ENCODE measurements around the gene ARID3A. TPM values are rescaled to one million over a fixed set of nuclear protein-coding genes. Genes with fewer than 3 reads are reported as not detected.

Gene ARID3A
- total and polyA plus RNA-seq, 2 donors (not counting 3 experiments of a cell fraction or from before 2014, with no cell fraction given): 5.4 to 13.2 TPM

DNA sequence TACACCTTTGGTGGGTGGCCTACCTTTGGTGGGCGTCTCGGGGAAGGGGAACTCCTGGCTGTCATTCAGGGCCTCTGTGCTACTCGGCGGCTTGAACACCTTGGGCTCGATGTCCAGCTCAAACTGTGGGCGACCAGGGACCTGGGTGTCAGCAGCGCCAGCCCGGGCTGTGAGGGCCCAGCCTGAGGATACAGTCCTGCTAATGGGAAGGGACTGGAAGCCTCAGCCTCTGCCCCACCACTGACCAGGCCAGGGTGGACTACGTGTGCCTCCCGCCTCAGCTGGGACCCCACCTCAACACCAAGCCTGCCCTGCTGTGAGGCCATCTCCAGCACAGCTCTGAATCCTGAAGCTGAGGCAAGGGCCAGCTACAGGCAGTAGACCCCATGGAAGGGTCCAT is 87.4 kb downstream of the ARID3A start:
- TF ChIP-seq CTCF (IDR thresholded peaks at IDR 0.05; ENCODE audit: extremely low read depth in 1 of 2, insufficient read depth in 1 of 2, low read depth in 1 of 2, low read length in 2 of 2) (no peak), GATA2 (IDR thresholded peaks at IDR 0.05; ENCODE audit: insufficient read depth, insufficient read length, low read depth, low read length) (no peak), EZH2 (IDR thresholded peaks at IDR 0.05; ENCODE audit: borderline replicate concordance, low read depth, low read length, severe bottlenecking) (no peak), POLR2A (IDR thresholded peaks at IDR 0.05; ENCODE audit: low read depth, low read length) (no peak), MAX (IDR thresholded peaks at IDR 0.05; ENCODE audit: insufficient read depth, insufficient read length) (no peak), FOS (IDR thresholded peaks at IDR 0.05; ENCODE audit: borderline replicate concordance, insufficient read depth, low read length) (no peak), JUN (IDR thresholded peaks at IDR 0.05; ENCODE audit: borderline replicate concordance, insufficient read depth, insufficient read length, low read depth) (no peak), POLR2AphosphoS5 (IDR thresholded peaks at IDR 0.05; ENCODE audit: insufficient read depth, low read depth, low read length) (no peak), MYC (IDR thresholded peaks at IDR 0.05; ENCODE audit: low read depth, low read length) (no peak)
- Histone ChIP-seq H3K9me1 (replicated peaks; ENCODE audit: control insufficient read depth, extremely low read depth, insufficient read depth, low read length) (no peaks in the 10 kb centered on the region), H4K20me1 (replicated peaks; ENCODE audit: control insufficient read depth, extremely low read depth, insufficient read depth, low read length) (no peaks in the 10 kb centered on the region), H3K9me3 (replicated peaks; ENCODE audit: control insufficient read depth, insufficient read depth, low read length) (no peaks in the 10 kb centered on the region), H3K27ac (ENCODE audit: insufficient read depth, low read depth, low read length) (no peak overlapping the region), H3K9ac (replicated peaks; ENCODE audit: extremely low read depth, insufficient read depth, low read length) (no peak overlapping the region), H3K79me2 (ENCODE audit: control insufficient read depth, insufficient read depth, low read length) (peaks cover 51% of the 10 kb centered on the region), H3K4me1 (ENCODE audit: control insufficient read depth, extremely low read depth, insufficient read depth, low read length) (peaks cover 21% of the 10 kb centered on the region), H3K4me2 (ENCODE audit: insufficient read depth, low read length) (no peak overlapping the region), H3K4me3 (replicated peaks in 1 of 3; ENCODE audit: insufficient read depth in 1 of 3, low read depth in 1 of 3, low read length in 3 of 3) (no peak overlapping the region), H3K36me3 (ENCODE audit: control insufficient read depth in 2 of 2, extremely low read depth in 1 of 2, insufficient read depth in 2 of 2, low read length in 2 of 2) (peaks cover 5 to 23% of the 10 kb centered on the region in 2 experiments), H2AFZ (ENCODE audit: low read depth, low read length) (no peak overlapping the region), H3K27me3 (ENCODE audit: control insufficient read depth in 2 of 2, insufficient read depth in 2 of 2, low read length in 2 of 2) (no peaks in the 10 kb centered on the region)
- POLR2A ChIA-PET: no interaction called here
- no TSS peak for BruUV-seq (replicated peaks)
- FAIRE-seq: no peak
- CTCF ChIA-PET: interaction anchor here (0.7 kb wide), 1 partner anchor 9 kb away, joined by 3 read pairs; no protein-coding TSS in a partner anchor
- DNase-seq (ENCODE audit: low read depth, low spot score): no peak
- intact Hi-C loops (cut with micrococcal nuclease): no loop called here
- dilution Hi-C loops (cut with MboI; ENCODE audit: extremely low pct_ligation_motif_present, low sequenced_read_pairs): no loop called here
